HG03025 (cell line): ENCODE data around the gene MAP3K20.

Source experiments
- ATAC-seq: cut with Tn5 transposase; IDR thresholded peaks from one replicate; pipeline ENCODE4 v1.9.1; 2021; ENCODE audit warnings: mild to moderate bottlenecking, moderate library complexity; ENCODE audit not compliant: unreplicated experiment, low FRiP score

MAP3K20 gene

GRCh38 chr2:173221937-173222594 lies 146.4 kb downstream of the MAP3K20 start:
- peak; percentile 71 for ATAC-seq

- ATAC-seq = no peak
Observed at GRCh38 chr2:173223871-173224270, 148.2 kb downstream of the MAP3K20 start.

GRCh38 chr2:173226899-173227698 lies 151.5 kb downstream of the MAP3K20 start:
- no peak for ATAC-seq

- no peak for ATAC-seq
Observed at GRCh38 chr2:173229086-173229485, 153.4 kb downstream of the MAP3K20 start.

GRCh38 chr2:173230181-173230580 lies 154.5 kb downstream of the MAP3K20 start:
- no peak for ATAC-seq

- ATAC-seq = no peak
Observed at GRCh38 chr2:173231042-173231441, 155.4 kb downstream of the MAP3K20 start.

- ATAC-seq = no peak
Observed at GRCh38 chr2:173231465-173231864, 155.8 kb downstream of the MAP3K20 start.

- no peak for ATAC-seq
Observed at GRCh38 chr2:173232956-173233744, 157.5 kb downstream of the MAP3K20 start.

GRCh38 chr2:173235947-173236803 lies 160.5 kb downstream of the MAP3K20 start:
- ATAC-seq = no peak

GRCh38 chr2:173238385-173238784 lies 162.7 kb downstream of the MAP3K20 start:
- ATAC-seq = no peak

GRCh38 chr2:173238831-173239230 lies 163.2 kb downstream of the MAP3K20 start:
- no peak for ATAC-seq

- peak; percentile 92 for ATAC-seq
Observed at GRCh38 chr2:173239644-173240043, 164.0 kb downstream of the MAP3K20 start.

GRCh38 chr2:173240083-173240482 lies 164.4 kb downstream of the MAP3K20 start:
- peak; percentile 12 for ATAC-seq

GRCh38 chr2:173241643-173242042 lies 166.0 kb downstream of the MAP3K20 start:
- no peak for ATAC-seq

GRCh38 chr2:173247156-173247555 lies 171.5 kb downstream of the MAP3K20 start:
- ATAC-seq = no peak

GRCh38 chr2:173248381-173248780 lies 172.7 kb downstream of the MAP3K20 start:
- ATAC-seq = no peak

- ATAC-seq = no peak
Observed at GRCh38 chr2:173249661-173250641, 174.3 kb downstream of the MAP3K20 start.

- ATAC-seq = no peak
Observed at GRCh38 chr2:173251225-173251624, 175.6 kb downstream of the MAP3K20 start.

- ATAC-seq = no peak
Observed at GRCh38 chr2:173252581-173252980, 176.9 kb downstream of the MAP3K20 start.
